MCF 10A (cell line): Measurements from ENCODE around the gene SYT1. TPM values are rescaled to one million over a fixed set of nuclear protein-coding genes. Genes with fewer than 3 reads are reported as not detected.
A peak's percentile ranks its signal among the peaks of the same experiment; 100 is the strongest.

Experiments used
- BruUV-seq: library from RNA; stranded (reverse); fragments of 400-500 nt; replicated peaks from 2 replicates; lab custom pipeline; 2021; lab: Mats Ljungman, UMichigan
- CTCF ChIA-PET: fragments of 300-600 bp; sonication (Branson Sonifier 250); formaldehyde crosslinking; extraction: SDS; loops from one replicate; lab custom pipeline; 2021; ENCODE audit warnings: antibody characterized with exemption, inconsistent platforms; lab: Yijun Ruan, JAX
- POLR2A ChIA-PET: fragments of 300-600, 350-650 bp; sonication (Branson Sonifier 250); formaldehyde crosslinking; extraction: SDS; loops from one replicate; lab custom pipeline; 2020; ENCODE audit warnings: antibody characterized with exemption, inconsistent platforms; lab: Yijun Ruan, JAX
- DNase-seq: peaks from one replicate; pipeline ENCODE4 v3.0.0-alpha.2; 2018; ENCODE audit not compliant: unreplicated experiment
- H3K27ac Mint-ChIP-seq: one replicate; pipeline ENCODE4 v1.8.0; 2022; ENCODE audit warnings: mild to moderate bottlenecking, low read depth, mixed read lengths; ENCODE audit not compliant: unreplicated experiment
- H3K27me3 Mint-ChIP-seq: one replicate; pipeline ENCODE4 v1.8.0; 2022; ENCODE audit warnings: mixed read lengths; ENCODE audit not compliant: insufficient read depth, unreplicated experiment
- H3K36me3 Mint-ChIP-seq: one replicate; pipeline ENCODE4 v1.8.0; 2022; ENCODE audit warnings: mild to moderate bottlenecking, moderate library complexity, mixed read lengths; ENCODE audit not compliant: insufficient read depth, unreplicated experiment
- H3K4me1 Mint-ChIP-seq: one replicate; pipeline ENCODE4 v1.8.0; 2022; ENCODE audit warnings: mixed read lengths; ENCODE audit not compliant: insufficient read depth, unreplicated experiment
- H3K4me3 Mint-ChIP-seq: one replicate; pipeline ENCODE4 v1.8.0; 2022; ENCODE audit warnings: mild to moderate bottlenecking, moderate library complexity, mixed read lengths; ENCODE audit not compliant: unreplicated experiment
- H3K9me3 Mint-ChIP-seq: one replicate; pipeline ENCODE4 v1.8.0; 2022; ENCODE audit warnings: mixed read lengths; ENCODE audit not compliant: unreplicated experiment
- intact Hi-C: fragments of 100-400 bp; cut with micrococcal nuclease; formaldehyde crosslinking; loops from 2 replicates; pipeline ENCODE4 v1.14.1; 2022
- total RNA-seq: library from RNA; stranded (reverse); gene quantifications from 2 replicates; pipeline ENCODE4 v1.2.3, GENCODE V29; 2022
- TF ChIP-seq, protein P1 (sequence below): fragments of 200-600 bp; IDR thresholded peaks from one replicate; pipeline ENCODE4 v1.8.0; 2022; ENCODE audit warnings: antibody characterized with exemption, mild to moderate bottlenecking; ENCODE audit not compliant: unreplicated experiment

SYT1 gene
- total RNA-seq, 1 experiment from 2014 or later, result 7.4 TPM

GRCh38 chr12:79409562-79409961, 545.0 kb downstream of the SYT1 start:
- peaks cover 19% of the 10 kb centered on the region for H3K4me1 Mint-ChIP-seq
- no peaks in the 10 kb centered on the region for H3K27me3 Mint-ChIP-seq
- peak; percentile 28 for DNase-seq
- POLR2A ChIA-PET, result no interaction called here
- no TSS peak for BruUV-seq
- CTCF ChIA-PET, result interaction anchor here (0.8 kb wide), 1 partner anchor 785 kb away, joined by 3 read pairs; no protein-coding TSS in a partner anchor
- H3K36me3 Mint-ChIP-seq, result no peaks in the 10 kb centered on the region
- peak overlapping the region; percentile 47 for H3K27ac Mint-ChIP-seq
- intact Hi-C loops, result loop anchor here (5.0 kb wide), 4 partner anchors 138 to 863 kb away; no protein-coding TSS in a partner anchor
- TF ChIP-seq, protein P1, sequence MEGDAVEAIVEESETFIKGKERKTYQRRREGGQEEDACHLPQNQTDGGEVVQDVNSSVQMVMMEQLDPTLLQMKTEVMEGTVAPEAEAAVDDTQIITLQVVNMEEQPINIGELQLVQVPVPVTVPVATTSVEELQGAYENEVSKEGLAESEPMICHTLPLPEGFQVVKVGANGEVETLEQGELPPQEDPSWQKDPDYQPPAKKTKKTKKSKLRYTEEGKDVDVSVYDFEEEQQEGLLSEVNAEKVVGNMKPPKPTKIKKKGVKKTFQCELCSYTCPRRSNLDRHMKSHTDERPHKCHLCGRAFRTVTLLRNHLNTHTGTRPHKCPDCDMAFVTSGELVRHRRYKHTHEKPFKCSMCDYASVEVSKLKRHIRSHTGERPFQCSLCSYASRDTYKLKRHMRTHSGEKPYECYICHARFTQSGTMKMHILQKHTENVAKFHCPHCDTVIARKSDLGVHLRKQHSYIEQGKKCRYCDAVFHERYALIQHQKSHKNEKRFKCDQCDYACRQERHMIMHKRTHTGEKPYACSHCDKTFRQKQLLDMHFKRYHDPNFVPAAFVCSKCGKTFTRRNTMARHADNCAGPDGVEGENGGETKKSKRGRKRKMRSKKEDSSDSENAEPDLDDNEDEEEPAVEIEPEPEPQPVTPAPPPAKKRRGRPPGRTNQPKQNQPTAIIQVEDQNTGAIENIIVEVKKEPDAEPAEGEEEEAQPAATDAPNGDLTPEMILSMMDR, result no peak
- no peaks in the 10 kb centered on the region for H3K9me3 Mint-ChIP-seq
- H3K4me3 Mint-ChIP-seq, result no peak overlapping the region

DNA sequence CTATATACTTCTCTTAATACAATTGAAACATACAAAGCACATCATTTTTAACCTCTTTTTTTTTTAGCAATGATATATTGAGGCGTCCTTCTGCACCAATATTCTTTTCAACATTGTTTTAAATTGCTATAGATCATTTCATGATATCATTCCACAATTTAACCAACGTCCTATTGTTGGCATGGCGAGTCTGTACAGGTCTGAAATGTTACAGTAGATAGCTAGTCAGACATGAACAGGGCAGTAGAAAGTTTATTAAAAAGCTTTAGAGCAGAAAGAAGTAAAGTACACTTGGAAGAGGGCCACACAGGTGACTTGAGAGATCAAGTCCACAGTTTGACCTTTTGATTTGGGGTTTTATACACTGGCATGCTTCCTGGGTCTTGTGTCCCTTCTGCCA, 547.2 kb downstream of the SYT1 start:
- ChIA-PET CTCF (interaction anchor here (0.6 to 1.8 kb wide), 3 partner anchors 8 to 375 kb away, joined by 3 to 10 read pairs (median 8); no protein-coding TSS in a partner anchor), POLR2A (no interaction called here)
- TF ChIP-seq, protein P1, result no peak
- intact Hi-C loops, result no loop called here
- H3K27me3 Mint-ChIP-seq, result no peaks in the 10 kb centered on the region
- DNase-seq, result no peak
- H3K36me3 Mint-ChIP-seq, result no peaks in the 10 kb centered on the region
- H3K4me3 Mint-ChIP-seq, result no peak overlapping the region
- BruUV-seq, result no TSS peak
- H3K27ac Mint-ChIP-seq, result no peak overlapping the region
- H3K4me1 Mint-ChIP-seq, result peaks cover 26% of the 10 kb centered on the region
- H3K9me3 Mint-ChIP-seq, result no peaks in the 10 kb centered on the region

DNA sequence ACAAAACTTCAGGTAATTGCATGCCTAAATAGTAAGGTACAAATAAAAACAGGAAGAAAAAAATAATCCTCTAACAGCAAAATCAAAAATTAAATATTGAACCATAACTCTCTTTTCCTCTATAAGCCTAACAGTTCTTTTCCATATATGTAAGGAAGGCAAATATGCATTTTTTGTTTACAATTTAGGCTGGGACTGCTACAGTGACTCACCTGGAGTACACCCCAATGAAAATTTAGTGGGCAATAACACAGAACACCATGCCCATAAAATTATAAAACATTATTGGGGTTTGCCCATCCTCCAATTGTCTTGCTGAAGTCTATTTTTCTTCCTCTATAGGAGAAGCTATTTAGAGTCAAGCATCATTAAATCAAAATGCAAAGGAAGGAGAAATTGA, 549.2 kb downstream of the SYT1 start:
- ChIA-PET CTCF (interaction anchor here (0.6 to 0.8 kb wide), 3 partner anchors 9 to 774 kb away, joined by 3 read pairs; no protein-coding TSS in a partner anchor), POLR2A (interaction anchor here (0.6 to 1.2 kb wide), 3 partner anchors 225 to 1483 kb away, joined by 3 to 4 read pairs (median 3); no protein-coding TSS in a partner anchor)
- H3K36me3 Mint-ChIP-seq, result no peaks in the 10 kb centered on the region
- TF ChIP-seq, protein P1, result no peak
- H3K4me1 Mint-ChIP-seq, result peaks cover 14% of the 10 kb centered on the region
- H3K9me3 Mint-ChIP-seq, result no peaks in the 10 kb centered on the region
- H3K27ac Mint-ChIP-seq, result no peak overlapping the region
- BruUV-seq, result no TSS peak
- H3K4me3 Mint-ChIP-seq, result no peak overlapping the region
- H3K27me3 Mint-ChIP-seq, result no peaks in the 10 kb centered on the region
- intact Hi-C loops, result no loop called here
- no peak for DNase-seq

GRCh38 chr12:79414252-79414651, 549.7 kb downstream of the SYT1 start:
- H3K4me1 Mint-ChIP-seq, result peaks cover 12% of the 10 kb centered on the region
- intact Hi-C loops, result no loop called here
- H3K36me3 Mint-ChIP-seq, result no peaks in the 10 kb centered on the region

More at GRCh38 chr12:79414252-79414651, 549.7 kb downstream of the SYT1 start:
- no peak for DNase-seq
- TF ChIP-seq, protein P1, result no peak
- no TSS peak for BruUV-seq
- Mint-ChIP-seq H3K9me3 (no peaks in the 10 kb centered on the region), H3K27ac (no peak overlapping the region), H3K4me3 (no peak overlapping the region), H3K27me3 (no peaks in the 10 kb centered on the region)
- ChIA-PET POLR2A (interaction anchor here (0.6 kb wide), 1 partner anchor 1484 kb away, joined by 3 read pairs; no protein-coding TSS in a partner anchor), CTCF (no interaction called here)
